ENCODE measurements around the gene RTL9. TPM values are rescaled to one million over a fixed set of nuclear protein-coding genes. Genes with fewer than 3 reads are reported as not detected.

RTL9 gene
- total RNA-seq, 1 donor from 2014 or later = 0.47 TPM

- no peak for DNase-seq (ENCODE audit: low spot score in 2 of 2, unreplicated experiment in 2 of 2)
- Mint-ChIP-seq H3K4me3 (no peak overlapping the region), H3K9me3 (no peaks in the 10 kb centered on the region), H3K36me3 (no peaks in the 10 kb centered on the region), H3K27me3 (ENCODE audit: low read depth) (no peaks in the 10 kb centered on the region), H3K27ac (no peak overlapping the region), H3K4me1 (no peaks in the 10 kb centered on the region)
- no peak for TF ChIP-seq CTCF (IDR thresholded peaks at IDR 0.05; ENCODE audit: unreplicated experiment)
These were observed 30.9 kb downstream of the RTL9 start for GRCh38 chrX:110389570-110389969.

DNA sequence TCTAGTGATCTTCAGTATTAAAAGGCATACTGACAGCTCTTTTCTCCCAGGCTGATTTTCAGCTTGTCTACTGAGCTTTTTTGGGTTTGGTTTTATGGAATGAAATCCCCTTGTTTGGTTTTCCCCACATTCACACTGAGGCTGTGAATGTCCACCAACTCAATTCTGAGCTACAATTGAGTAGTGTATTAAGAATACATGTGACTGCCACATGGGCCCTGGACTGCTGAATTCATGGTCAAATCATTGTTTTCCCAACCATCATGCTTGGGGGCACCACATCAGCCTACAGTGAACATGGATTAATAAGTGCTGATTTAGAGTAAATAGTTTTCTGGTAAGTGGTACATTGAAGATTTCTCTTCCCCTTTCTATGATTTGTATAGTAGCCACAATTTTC, 32.4 kb downstream of the RTL9 start:
- Mint-ChIP-seq H3K4me3 (no peak overlapping the region), H3K27me3 (ENCODE audit: low read depth) (no peaks in the 10 kb centered on the region), H3K27ac (no peak overlapping the region), H3K4me1 (no peaks in the 10 kb centered on the region), H3K36me3 (no peaks in the 10 kb centered on the region), H3K9me3 (no peaks in the 10 kb centered on the region)
- TF ChIP-seq CTCF (IDR thresholded peaks at IDR 0.05; ENCODE audit: unreplicated experiment) = no peak
- DNase-seq (ENCODE audit: low spot score in 2 of 2, unreplicated experiment in 2 of 2) = no peak

GRCh38 chrX:110394651-110395050, 36.0 kb downstream of the RTL9 start:
- H3K27me3 Mint-ChIP-seq (ENCODE audit: low read depth) = no peaks in the 10 kb centered on the region
- no peak overlapping the region for H3K4me3 Mint-ChIP-seq
- no peak overlapping the region for H3K27ac Mint-ChIP-seq
- no peaks in the 10 kb centered on the region for H3K9me3 Mint-ChIP-seq
- no peak for DNase-seq (ENCODE audit: low spot score in 2 of 2, unreplicated experiment in 2 of 2)
- no peaks in the 10 kb centered on the region for H3K36me3 Mint-ChIP-seq
- TF ChIP-seq CTCF (IDR thresholded peaks at IDR 0.05; ENCODE audit: unreplicated experiment) = no peak
- peaks cover 5% of the 10 kb centered on the region for H3K4me1 Mint-ChIP-seq

DNA sequence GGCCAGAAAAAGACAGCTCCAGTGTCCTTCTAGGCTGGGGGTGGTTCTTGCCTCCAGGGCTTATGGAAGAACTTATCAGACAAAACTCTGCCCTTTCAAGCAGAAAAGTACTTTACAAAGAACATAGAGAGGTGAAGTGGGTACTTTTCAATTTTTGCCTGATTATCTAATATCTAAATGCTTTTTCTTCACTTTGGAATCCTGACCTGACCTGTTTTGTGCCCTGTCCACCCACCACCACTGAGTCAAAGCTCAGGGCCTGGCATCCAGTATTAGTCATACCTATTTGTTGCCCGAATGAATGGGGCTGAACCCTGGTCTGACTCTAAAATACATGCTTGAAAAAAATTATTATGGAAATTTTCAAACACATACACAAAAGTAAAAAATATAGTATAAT, 37.2 kb downstream of the RTL9 start:
- Mint-ChIP-seq H3K27me3 (ENCODE audit: low read depth) (no peaks in the 10 kb centered on the region), H3K4me1 (peaks cover 5% of the 10 kb centered on the region), H3K36me3 (no peaks in the 10 kb centered on the region), H3K4me3 (no peak overlapping the region), H3K9me3 (no peaks in the 10 kb centered on the region), H3K27ac (no peak overlapping the region)
- no peak for TF ChIP-seq CTCF (IDR thresholded peaks at IDR 0.05; ENCODE audit: unreplicated experiment)
- no peak for DNase-seq (ENCODE audit: low spot score in 2 of 2, unreplicated experiment in 2 of 2)

GRCh38 chrX:110396735-110397134, 38.1 kb downstream of the RTL9 start:
- TF ChIP-seq CTCF (IDR thresholded peaks at IDR 0.05; ENCODE audit: unreplicated experiment) = no peak
- Mint-ChIP-seq H3K27ac (no peak overlapping the region), H3K4me3 (no peak overlapping the region), H3K36me3 (no peaks in the 10 kb centered on the region), H3K4me1 (peaks cover 5% of the 10 kb centered on the region), H3K9me3 (no peaks in the 10 kb centered on the region), H3K27me3 (ENCODE audit: low read depth) (no peaks in the 10 kb centered on the region)
- DNase-seq (ENCODE audit: low spot score in 2 of 2, unreplicated experiment in 2 of 2) = no peak

DNA sequence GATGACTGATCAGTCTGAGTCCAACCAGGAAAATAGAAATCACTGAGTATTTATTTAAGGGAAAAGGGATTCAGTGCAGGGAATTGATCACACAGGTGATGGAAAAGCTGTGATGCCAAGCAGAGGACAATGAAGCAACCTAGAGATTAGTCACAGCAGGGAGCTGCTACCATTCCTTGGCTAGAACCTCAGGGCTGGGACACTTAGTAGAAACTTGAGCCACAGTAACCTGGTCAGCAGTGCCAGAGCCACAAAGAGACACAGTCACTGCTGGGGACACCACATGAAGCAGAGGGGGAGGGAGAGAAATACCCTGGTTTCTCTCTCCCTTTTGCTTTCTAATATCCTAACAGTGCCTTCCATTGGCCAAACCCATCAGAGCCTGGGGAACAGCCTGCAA, 38.7 kb downstream of the RTL9 start:
- no peaks in the 10 kb centered on the region for H3K27me3 Mint-ChIP-seq (ENCODE audit: low read depth)
- DNase-seq (ENCODE audit: low spot score in 2 of 2, unreplicated experiment in 2 of 2) = no peak
- no peaks in the 10 kb centered on the region for H3K9me3 Mint-ChIP-seq
- no peaks in the 10 kb centered on the region for H3K36me3 Mint-ChIP-seq
- no peak overlapping the region for H3K27ac Mint-ChIP-seq
- H3K4me1 Mint-ChIP-seq = peaks cover 9% of the 10 kb centered on the region
- TF ChIP-seq CTCF (IDR thresholded peaks at IDR 0.05; ENCODE audit: unreplicated experiment) = no peak
- H3K4me3 Mint-ChIP-seq = no peak overlapping the region
